Suprapubic skin (tissue), 4 donors: ENCODE data around the gene POLL.

Experiments used
- CTCF ChIP-seq, 2 donors: fragments of 200-600 bp in 1 of 2; fragments of 450-650 bp in 1 of 2; sonication (generic) in 1 of 2; IDR thresholded peaks; one replicate each; pipeline ENCODE4 v1.5.1; 2016 to 2019; ENCODE audit warnings: antibody characterized with exemption in 2 of 2, mild to moderate bottlenecking in 1 of 2, moderate library complexity in 1 of 2
- EP300 ChIP-seq: sonication (generic); formaldehyde crosslinking; IDR thresholded peaks from one replicate; pipeline ENCODE4 v1.6.1; 2017; ENCODE audit warnings: antibody characterized with exemption
- POLR2A ChIP-seq, 2 donors: fragments of 450-650 bp; IDR thresholded peaks; one replicate each; pipeline ENCODE4 v1.6.1; 2017; ENCODE audit warnings: antibody characterized with exemption in 2 of 2, mild to moderate bottlenecking in 2 of 2, moderate library complexity in 2 of 2
- POLR2AphosphoS5 ChIP-seq, 3 donors: sonication (generic); formaldehyde crosslinking; IDR thresholded peaks; one replicate each; pipeline ENCODE4 v1.6.1; 2017; ENCODE audit warnings: antibody characterized with exemption in 3 of 3

GRCh38 chr10:101563007-101563406 is 25.1 kb downstream of the POLL start:
- TF ChIP-seq CTCF (IDR thresholded peaks at IDR 0.05) (no peak), POLR2AphosphoS5 (IDR thresholded peaks at IDR 0.05) (no peak), POLR2A (IDR thresholded peaks at IDR 0.05) (no peak), EP300 (no peak)
